Endodermal cell (in vitro differentiated cells): Measurements from ENCODE around the gene CYTH3. TPM values are rescaled to one million over a fixed set of nuclear protein-coding genes. Genes with fewer than 3 reads are reported as not detected.
"Not testable (repeated sequence)": the region's sequence is repeated elsewhere in the genome, so short reads cannot be mapped to it uniquely, and the experiment has no call there.

Experiments
- DNase-seq: peaks from one replicate; pipeline ENCODE4 v3.0.0-alpha.2; 2017
- H3K27ac ChIP-seq: 2 replicates; pipeline ENCODE4 v1.5.1; 2013; ENCODE audit warnings: mild to moderate bottlenecking, low read depth, low read length, moderate library complexity
- H3K27me3 ChIP-seq: 2 replicates; pipeline ENCODE4 v1.6.1; 2013; ENCODE audit warnings: mild to moderate bottlenecking, low read length, moderate library complexity; ENCODE audit not compliant: insufficient read depth, control insufficient read depth, poor library complexity, severe bottlenecking
- H3K36me3 ChIP-seq: 2 replicates; pipeline ENCODE4 v1.7.0; 2013; ENCODE audit warnings: mild to moderate bottlenecking, low read length, moderate library complexity; ENCODE audit not compliant: control insufficient read depth, insufficient read depth
- H3K4me1 ChIP-seq: one replicate; pipeline ENCODE4 v1.7.0; 2013; ENCODE audit warnings: low read length; ENCODE audit not compliant: control insufficient read depth, insufficient read depth
- H3K4me3 ChIP-seq: 2 replicates; pipeline ENCODE4 v1.5.1; 2013; ENCODE audit warnings: mild to moderate bottlenecking, low read length, moderate library complexity
- H3K9ac ChIP-seq: 2 replicates; pipeline ENCODE4 v1.6.1; 2013; ENCODE audit warnings: mild to moderate bottlenecking, low read length, moderate library complexity; ENCODE audit not compliant: poor library complexity, severe bottlenecking; ENCODE audit errors: extremely low read depth
- H3K9me3 ChIP-seq: 2 replicates; pipeline ENCODE4 v1.6.1; 2013; ENCODE audit warnings: mild to moderate bottlenecking, low read length, moderate library complexity; ENCODE audit not compliant: control insufficient read depth
- H3K27ac Mint-ChIP-seq: 2 replicates; pipeline ENCODE4 v1.8.0; 2020; ENCODE audit warnings: mixed read lengths
- H3K27me3 Mint-ChIP-seq: 2 replicates; pipeline ENCODE4 v1.8.0; 2021; ENCODE audit warnings: mild to moderate bottlenecking, mixed read lengths; ENCODE audit not compliant: insufficient read depth
- H3K36me3 Mint-ChIP-seq: 2 replicates; pipeline ENCODE4 v1.8.0; 2020; ENCODE audit warnings: low read depth, mixed read lengths
- H3K4me1 Mint-ChIP-seq: 2 replicates; pipeline ENCODE4 v1.8.0; 2020; ENCODE audit warnings: mixed read lengths
- H3K4me3 Mint-ChIP-seq: 2 replicates; pipeline ENCODE4 v1.8.0; 2020; ENCODE audit warnings: mild to moderate bottlenecking, moderate library complexity, mixed read lengths
- H3K9me3 Mint-ChIP-seq: 2 replicates; pipeline ENCODE4 v1.8.0; 2020; ENCODE audit warnings: mild to moderate bottlenecking, mixed read lengths
- WGBS, 2 experiments: methylation state at CpG; one replicate each; pipeline versions ENCODE4 v1.1.5 to v1.1.7; 2013; ENCODE audit warnings: missing lambda C conversion rate in 2 of 2, mixed read lengths in 1 of 2; ENCODE audit not compliant: insufficient coverage in 1 of 2, insufficient read length in 1 of 2; 5-methylcytosine and 5-hydroxymethylcytosine counted together
- total RNA-seq, 2 donors: library from RNA; stranded (reverse); fragmentation: NEBNext Ultra II Directional in 1 of 2; extraction: Animal tissue kit (Norgen Biotek cat#: 25700) in 1 of 2; gene quantifications; 2 replicates in 1 of 2; 3 replicates in 1 of 2; pipeline ENCODE4 v1.2.1, GENCODE V29; 2021
- TF ChIP-seq, protein P1 (sequence below): fragments of 200-600 bp; sonication (generic); conservative IDR thresholded peaks from 2 replicates; pipeline ENCODE4 v1.5.0; 2021; ENCODE audit warnings: antibody characterized with exemption, mild to moderate bottlenecking

The CYTH3 gene
- total RNA-seq, 2 donors from 2014 or later, result 10.6 to 10.8 TPM

DNA sequence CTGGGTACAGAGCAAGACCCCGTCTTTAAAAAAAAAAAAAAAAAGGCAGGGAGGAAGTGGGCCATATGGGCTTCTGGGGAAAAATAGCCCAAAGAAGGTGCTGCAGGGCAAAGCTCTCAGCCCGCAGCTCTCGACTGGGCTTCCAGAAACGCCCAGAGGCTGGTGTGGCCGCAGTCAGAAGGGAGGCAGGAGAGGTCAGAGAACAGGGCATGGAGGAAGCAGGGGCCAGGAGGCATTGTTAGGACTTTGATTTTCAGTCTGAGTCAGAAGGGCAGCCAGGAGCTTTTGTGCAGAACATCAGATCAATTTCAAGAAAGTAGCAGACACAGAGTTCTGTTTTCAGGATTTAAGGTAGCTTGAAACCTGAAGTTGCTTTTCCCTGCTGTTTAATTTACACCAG lies 35.3 kb upstream of the CYTH3 start:
- Histone ChIP-seq H3K4me3 (no peak overlapping the region), H3K36me3 (no peaks in the 10 kb centered on the region), H3K9me3 (no peaks in the 10 kb centered on the region), H3K27me3 (no peaks in the 10 kb centered on the region), H3K9ac (no peak overlapping the region), H3K4me1 (no peaks in the 10 kb centered on the region), H3K27ac (no peak overlapping the region)
- no peak overlapping the region for H3K4me3 Mint-ChIP-seq
- H3K4me1 Mint-ChIP-seq, result no peaks in the 10 kb centered on the region
- peak overlapping the region; percentile 0 for H3K27ac Mint-ChIP-seq
- no peaks in the 10 kb centered on the region for H3K36me3 Mint-ChIP-seq
- peak; percentile 56 for DNase-seq
- no peaks in the 10 kb centered on the region for H3K9me3 Mint-ChIP-seq
- peaks cover 1% of the 10 kb centered on the region for H3K27me3 Mint-ChIP-seq
- 58 to 81% methylated on average over 5 of the region's 5 CpGs for WGBS, 2 experiments
- TF ChIP-seq, protein P1, sequence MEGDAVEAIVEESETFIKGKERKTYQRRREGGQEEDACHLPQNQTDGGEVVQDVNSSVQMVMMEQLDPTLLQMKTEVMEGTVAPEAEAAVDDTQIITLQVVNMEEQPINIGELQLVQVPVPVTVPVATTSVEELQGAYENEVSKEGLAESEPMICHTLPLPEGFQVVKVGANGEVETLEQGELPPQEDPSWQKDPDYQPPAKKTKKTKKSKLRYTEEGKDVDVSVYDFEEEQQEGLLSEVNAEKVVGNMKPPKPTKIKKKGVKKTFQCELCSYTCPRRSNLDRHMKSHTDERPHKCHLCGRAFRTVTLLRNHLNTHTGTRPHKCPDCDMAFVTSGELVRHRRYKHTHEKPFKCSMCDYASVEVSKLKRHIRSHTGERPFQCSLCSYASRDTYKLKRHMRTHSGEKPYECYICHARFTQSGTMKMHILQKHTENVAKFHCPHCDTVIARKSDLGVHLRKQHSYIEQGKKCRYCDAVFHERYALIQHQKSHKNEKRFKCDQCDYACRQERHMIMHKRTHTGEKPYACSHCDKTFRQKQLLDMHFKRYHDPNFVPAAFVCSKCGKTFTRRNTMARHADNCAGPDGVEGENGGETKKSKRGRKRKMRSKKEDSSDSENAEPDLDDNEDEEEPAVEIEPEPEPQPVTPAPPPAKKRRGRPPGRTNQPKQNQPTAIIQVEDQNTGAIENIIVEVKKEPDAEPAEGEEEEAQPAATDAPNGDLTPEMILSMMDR, result no peak

DNA sequence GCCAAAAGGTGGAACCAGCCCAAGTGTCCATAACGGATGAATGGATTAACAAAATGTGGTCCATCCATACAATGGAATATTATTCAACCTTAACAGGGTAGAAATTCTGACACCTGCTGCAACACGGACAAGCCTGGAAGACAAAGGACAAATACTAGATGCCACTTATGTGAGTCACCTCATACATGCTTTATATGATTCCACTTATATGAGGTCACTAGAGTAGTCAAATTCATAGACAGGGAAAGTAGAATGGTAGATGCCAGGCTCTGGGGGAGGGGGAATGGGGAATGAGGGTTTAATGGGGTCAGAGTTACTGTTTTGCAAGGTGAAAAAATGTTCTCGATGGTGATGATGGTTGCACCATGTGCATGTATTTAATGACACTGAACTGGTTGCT lies 34.0 kb upstream of the CYTH3 start:
- no peaks in the 10 kb centered on the region for H3K4me1 Mint-ChIP-seq
- peaks cover 1% of the 10 kb centered on the region for H3K27me3 Mint-ChIP-seq
- H3K9ac ChIP-seq, result no peak overlapping the region
- H3K27ac Mint-ChIP-seq, result no peak overlapping the region
- H3K27me3 ChIP-seq, result no peaks in the 10 kb centered on the region
- H3K27ac ChIP-seq, result no peak overlapping the region
- no peak for DNase-seq
- TF ChIP-seq, protein P1, result no peak
- H3K36me3 Mint-ChIP-seq, result no peaks in the 10 kb centered on the region
- H3K4me3 Mint-ChIP-seq, result no peak overlapping the region
- no peaks in the 10 kb centered on the region for H3K4me1 ChIP-seq
- H3K36me3 ChIP-seq, result no peaks in the 10 kb centered on the region
- H3K4me3 ChIP-seq, result no peak overlapping the region
- no peaks in the 10 kb centered on the region for H3K9me3 Mint-ChIP-seq
- H3K9me3 ChIP-seq, result no peaks in the 10 kb centered on the region
- 88 to 92% methylated on average over 3 of the region's 3 CpGs for WGBS, 2 experiments

DNA sequence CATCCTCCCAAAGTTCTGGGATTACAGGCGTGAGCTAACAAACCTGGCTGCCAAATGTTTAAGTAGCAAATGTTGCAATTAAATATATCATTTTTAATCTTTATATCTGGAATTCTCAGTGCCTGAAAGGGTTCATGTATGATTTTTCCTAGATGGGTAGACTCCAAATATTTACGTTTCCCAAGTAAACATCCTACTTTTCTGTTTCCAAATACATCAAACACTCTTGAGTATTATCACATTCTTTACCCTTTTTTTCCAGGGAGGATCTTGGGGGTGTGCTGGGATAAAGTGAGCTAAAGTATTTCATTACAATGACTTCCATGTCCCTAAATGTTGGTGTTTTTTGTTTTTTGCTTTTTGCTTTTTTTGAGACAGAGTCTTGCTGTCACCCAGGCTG lies 32.9 kb upstream of the CYTH3 start:
- Mint-ChIP-seq H3K27me3 (peaks cover 1% of the 10 kb centered on the region), H3K4me1 (no peaks in the 10 kb centered on the region), H3K4me3 (no peak overlapping the region), H3K36me3 (no peaks in the 10 kb centered on the region), H3K27ac (no peak overlapping the region), H3K9me3 (no peaks in the 10 kb centered on the region)
- 89% methylated on average over 2 of the region's 2 CpGs; no CpG with 5 or more reads in 1 of the 2 experiments for WGBS, 2 experiments
- Histone ChIP-seq H3K4me1 (no peaks in the 10 kb centered on the region), H3K9me3 (no peaks in the 10 kb centered on the region), H3K36me3 (no peaks in the 10 kb centered on the region), H3K27ac (no peak overlapping the region), H3K4me3 (no peak overlapping the region), H3K9ac (no peak overlapping the region), H3K27me3 (no peaks in the 10 kb centered on the region)
- TF ChIP-seq, protein P1, result no peak
- no peak for DNase-seq

DNA sequence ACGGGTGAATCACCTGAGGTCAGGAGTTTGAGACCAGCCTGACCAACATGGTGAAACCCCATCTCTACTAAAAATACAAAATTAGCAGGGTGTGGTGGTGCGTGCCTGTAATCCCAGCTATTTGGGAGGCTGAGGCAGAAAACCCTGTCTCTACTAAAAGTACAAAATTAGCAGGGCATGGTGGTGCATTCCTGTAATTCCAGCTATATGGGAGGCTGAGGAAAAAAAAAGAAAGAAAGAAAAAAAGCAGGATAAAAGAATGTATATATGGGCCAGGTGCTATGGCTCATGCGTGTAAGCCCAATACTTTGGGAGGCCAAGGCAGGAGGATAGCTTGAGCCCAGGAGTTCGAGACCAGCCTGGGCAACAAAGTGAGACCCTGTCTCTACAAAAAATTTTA lies 29.0 kb upstream of the CYTH3 start:
- H3K27me3 Mint-ChIP-seq, H3K36me3 Mint-ChIP-seq, H3K4me3 Mint-ChIP-seq, H3K9ac ChIP-seq, H3K36me3 ChIP-seq, H3K4me1 Mint-ChIP-seq, H3K27me3 ChIP-seq, H3K4me1 ChIP-seq, H3K27ac Mint-ChIP-seq, H3K9me3 ChIP-seq, H3K9me3 Mint-ChIP-seq, H3K4me3 ChIP-seq, DNase-seq, H3K27ac ChIP-seq: not testable (repeated sequence)
- WGBS, 2 experiments, result 93 to 95% methylated on average over 2 to 4 of the region's 4 CpGs
